ENCODE results near the gene RPL29. TPM values are rescaled to one million over a fixed set of nuclear protein-coding genes. Genes with fewer than 3 reads are reported as not detected.
A peak's percentile ranks its signal among the peaks of the same experiment; 100 is the strongest.

The RPL29 gene
- total RNA-seq, 1 donor from 2014 or later = 610 TPM

DNA sequence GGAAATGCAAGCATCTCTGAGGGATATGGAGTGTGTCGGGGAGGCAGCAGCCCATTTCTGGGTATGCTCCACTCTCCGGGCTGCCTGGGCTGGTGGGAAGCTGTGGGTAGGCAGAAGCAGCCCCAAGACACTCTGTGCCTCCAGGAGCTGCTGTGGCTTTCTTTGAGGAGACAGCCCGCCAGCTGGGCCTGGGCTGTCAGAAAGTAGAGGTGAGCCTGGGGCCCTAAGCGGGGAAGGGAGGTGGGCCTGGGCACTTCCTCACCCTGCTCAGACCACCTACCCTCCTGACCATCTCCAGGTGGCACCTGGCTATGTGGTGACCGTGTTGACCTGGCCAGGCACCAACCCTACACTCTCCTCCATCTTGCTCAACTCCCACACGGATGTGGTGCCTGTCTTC is 10.6 kb downstream of the RPL29 start:
- Mint-ChIP-seq H3K27me3 (ENCODE audit: low read depth) (no peaks in the 10 kb centered on the region), H3K4me1 (ENCODE audit: low read depth) (peaks cover 25% of the 10 kb centered on the region), H3K36me3 (ENCODE audit: low read depth) (no peaks in the 10 kb centered on the region), H3K4me3 (ENCODE audit: unreplicated experiment) (no peak overlapping the region), H3K27ac (ENCODE audit: unreplicated experiment) (peak overlapping the region; percentile 32), H3K9me3 (ENCODE audit: low read depth) (no peaks in the 10 kb centered on the region)
- no peak for TF ChIP-seq CTCF (IDR thresholded peaks at IDR 0.05)
- DNase-seq (ENCODE audit: low spot score) = no peak

DNA sequence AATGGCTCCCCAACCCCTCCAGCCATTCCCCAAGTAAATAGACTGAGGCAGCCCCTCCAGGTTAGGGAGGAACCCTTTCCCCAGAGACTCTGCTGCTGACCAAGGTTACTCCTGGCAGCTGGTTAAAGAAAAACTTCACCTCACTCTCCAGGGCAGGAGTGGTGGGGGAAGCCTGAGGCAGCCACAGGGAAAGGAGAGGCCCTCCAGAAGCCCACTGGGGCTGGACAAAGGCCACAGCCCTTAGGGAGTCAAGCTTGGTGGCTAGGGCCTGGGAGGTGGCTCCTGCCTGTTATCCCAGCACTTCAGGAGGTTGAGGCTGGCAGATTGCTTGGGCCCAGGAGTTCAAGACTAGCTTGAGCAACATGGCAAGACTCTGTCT is 11.4 kb downstream of the RPL29 start:
- DNase-seq (ENCODE audit: low spot score) = no peak
- no peak overlapping the region for H3K27ac Mint-ChIP-seq (ENCODE audit: unreplicated experiment)
- H3K36me3 Mint-ChIP-seq (ENCODE audit: low read depth) = no peaks in the 10 kb centered on the region
- H3K27me3 Mint-ChIP-seq (ENCODE audit: low read depth) = no peaks in the 10 kb centered on the region
- TF ChIP-seq CTCF (IDR thresholded peaks at IDR 0.05) = no peak
- H3K4me3 Mint-ChIP-seq (ENCODE audit: unreplicated experiment) = peak overlapping the region; percentile 88
- H3K4me1 Mint-ChIP-seq (ENCODE audit: low read depth) = peaks cover 25% of the 10 kb centered on the region
- no peaks in the 10 kb centered on the region for H3K9me3 Mint-ChIP-seq (ENCODE audit: low read depth)

DNA sequence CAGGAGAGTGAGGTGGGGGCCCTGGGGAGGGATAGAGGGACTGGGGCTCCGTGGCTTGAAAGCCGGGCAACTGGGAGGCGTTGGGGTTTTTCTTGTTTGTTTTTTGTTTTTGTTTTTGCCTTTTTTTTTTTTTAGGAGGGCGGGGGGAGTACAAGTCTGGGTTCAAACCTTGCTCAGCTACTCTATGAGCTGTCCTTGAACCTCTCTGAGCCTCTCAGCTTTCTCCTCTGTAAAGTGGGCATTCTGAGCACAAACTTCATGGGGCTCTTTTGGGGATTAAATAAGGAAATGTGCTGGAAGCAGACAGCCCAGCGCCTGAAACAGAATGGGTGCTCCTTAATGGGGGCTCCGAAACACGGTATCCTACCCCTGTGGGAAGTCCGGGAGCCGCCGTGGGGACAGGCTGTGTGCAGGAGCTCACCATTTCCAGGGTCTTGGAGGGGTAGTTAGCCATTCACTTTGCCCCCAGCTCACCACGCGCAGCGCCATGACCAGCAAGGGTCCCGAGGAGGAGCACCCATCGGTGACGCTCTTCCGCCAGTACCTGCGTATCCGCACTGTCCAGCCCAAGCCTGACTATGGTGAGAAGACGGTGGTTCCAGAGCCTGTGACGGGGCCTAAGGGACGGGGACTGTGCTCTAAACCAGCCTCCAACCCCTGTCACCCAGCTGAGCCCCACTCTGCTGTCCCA is 12.0 kb downstream of the RPL29 start:
- H3K4me3 Mint-ChIP-seq (ENCODE audit: unreplicated experiment) = peak overlapping the region; percentile 88
- no peak for TF ChIP-seq CTCF (IDR thresholded peaks at IDR 0.05)
- no peaks in the 10 kb centered on the region for H3K9me3 Mint-ChIP-seq (ENCODE audit: low read depth)
- H3K4me1 Mint-ChIP-seq (ENCODE audit: low read depth) = peaks cover 25% of the 10 kb centered on the region
- no peak for DNase-seq (ENCODE audit: low spot score)
- no peaks in the 10 kb centered on the region for H3K36me3 Mint-ChIP-seq (ENCODE audit: low read depth)
- H3K27ac Mint-ChIP-seq (ENCODE audit: unreplicated experiment) = peak overlapping the region; percentile 96
- H3K27me3 Mint-ChIP-seq (ENCODE audit: low read depth) = no peaks in the 10 kb centered on the region

DNA sequence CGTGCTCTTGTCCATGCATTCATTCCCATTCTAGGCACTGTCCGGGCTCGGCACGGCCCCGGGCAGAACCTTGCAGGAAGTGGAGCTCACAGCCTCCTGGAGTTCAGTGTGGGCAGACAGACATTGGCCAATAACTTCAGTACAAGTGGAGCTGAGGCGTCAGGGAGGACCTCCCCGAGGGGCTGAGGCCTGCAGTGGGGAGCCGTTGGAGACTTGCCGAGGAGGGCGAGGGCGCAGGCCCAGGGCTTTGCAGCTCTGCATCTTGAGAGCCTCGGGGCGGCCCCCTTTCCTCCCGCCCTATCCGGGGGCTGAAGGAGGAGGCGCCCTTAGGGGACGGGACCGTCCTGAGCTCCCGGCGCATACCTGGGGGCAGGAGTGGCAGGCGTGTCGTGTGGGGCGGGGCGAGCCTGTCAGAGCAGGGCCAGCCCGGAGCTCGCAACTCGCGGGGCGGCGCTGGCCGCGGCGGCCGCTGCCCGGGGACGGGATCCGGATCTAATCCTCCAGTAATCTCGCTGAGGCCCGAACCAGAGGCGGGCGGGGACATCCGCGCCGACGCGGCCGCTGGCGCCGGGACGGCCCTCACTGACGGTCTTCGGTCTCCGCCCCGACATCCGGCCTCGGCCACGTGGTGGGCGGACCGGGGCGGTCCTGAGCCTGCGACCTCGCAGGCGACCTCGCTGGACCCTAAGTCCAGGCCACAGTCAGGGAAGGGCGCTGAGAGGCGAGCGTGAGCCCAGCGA is 12.7 kb downstream of the RPL29 start, which contains the start of gene ACY1:
ACY1 (plus strand) TSS at position 698 of the 740 bp plus-strand sequence. CDS start 530 bp downstream, outside the sequence.
- H3K9me3 Mint-ChIP-seq (ENCODE audit: low read depth) = no peaks in the 10 kb centered on the region
- peak within 1 kb of the TSS; percentile 88 for H3K4me3 Mint-ChIP-seq (ENCODE audit: unreplicated experiment)
- peak; percentile 49 for TF ChIP-seq CTCF (IDR thresholded peaks at IDR 0.05)
- H3K27me3 Mint-ChIP-seq (ENCODE audit: low read depth) = no peaks in the 10 kb centered on the region
- no peaks in the 10 kb centered on the region for H3K36me3 Mint-ChIP-seq (ENCODE audit: low read depth)
- peaks cover 25% of the 10 kb centered on the region for H3K4me1 Mint-ChIP-seq (ENCODE audit: low read depth)
- no peak for DNase-seq (ENCODE audit: low spot score)
- H3K27ac Mint-ChIP-seq (ENCODE audit: unreplicated experiment) = peak within 1 kb of the TSS; percentile 96

DNA sequence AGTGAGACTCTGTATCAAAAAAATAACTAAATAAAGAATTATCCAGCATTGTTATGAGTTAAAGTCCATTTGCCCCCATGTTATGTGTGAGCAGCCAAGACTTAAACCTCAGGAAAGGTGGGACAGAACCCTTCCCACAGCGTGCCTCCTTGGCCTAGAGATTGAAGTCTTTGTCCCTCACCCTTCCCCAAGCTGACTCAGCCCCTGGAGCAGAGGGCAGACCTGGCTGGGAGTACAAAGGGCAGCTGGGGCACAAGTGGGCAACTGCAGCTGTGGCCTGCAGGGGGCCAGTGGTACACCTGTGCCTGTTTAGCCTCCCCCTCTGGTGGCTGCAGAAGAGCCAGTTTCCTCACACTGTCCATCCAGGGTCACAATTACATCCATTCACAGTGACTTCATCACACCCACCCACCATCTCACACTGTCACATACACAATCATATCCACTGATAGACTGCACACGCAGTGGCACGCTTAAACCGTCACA is 13.3 kb downstream of the RPL29 start:
- DNase-seq (ENCODE audit: low spot score) = no peak
- Mint-ChIP-seq H3K27ac (ENCODE audit: unreplicated experiment) (peak overlapping the region; percentile 94), H3K4me1 (ENCODE audit: low read depth) (peaks cover 25% of the 10 kb centered on the region), H3K9me3 (ENCODE audit: low read depth) (no peaks in the 10 kb centered on the region), H3K4me3 (ENCODE audit: unreplicated experiment) (peak overlapping the region; percentile 88), H3K36me3 (ENCODE audit: low read depth) (no peaks in the 10 kb centered on the region), H3K27me3 (ENCODE audit: low read depth) (no peaks in the 10 kb centered on the region)
- peak; percentile 72 for TF ChIP-seq CTCF (IDR thresholded peaks at IDR 0.05)
